ENCODE data around the gene AGR2. TPM values are rescaled to one million over a fixed set of nuclear protein-coding genes. Genes with fewer than 3 reads are reported as not detected.

The AGR2 gene
- total and polyA plus RNA-seq, 8 donors, result 63.2 to 376 (median 104) TPM

DNA sequence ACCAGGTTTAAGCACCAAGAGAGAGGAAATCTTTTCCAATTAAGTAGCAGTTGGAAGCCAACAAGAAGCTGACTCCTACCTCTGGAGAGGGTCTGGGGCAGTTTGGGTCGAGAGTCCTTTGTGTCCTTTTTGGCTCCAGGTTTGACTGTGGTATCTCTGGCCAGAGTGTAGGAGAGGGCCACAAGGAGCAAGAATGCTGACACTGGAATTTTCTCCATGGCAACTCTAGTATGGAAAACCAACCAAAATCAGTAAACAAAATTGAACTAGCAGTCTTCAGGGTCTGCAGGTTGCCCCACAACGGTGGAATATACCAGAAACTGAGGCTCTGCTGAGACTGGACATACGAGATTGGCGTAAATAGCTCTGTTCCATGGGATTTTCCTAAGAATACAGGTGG is 3.2 kb downstream of the AGR2 start:
- peaks cover 0 to 1% of the 10 kb centered on the region in 2 donors for H3K36me3 ChIP-seq
- ATAC-seq (peak; percentile 9), DNase-seq (no peak)
- no peak for TF ChIP-seq CTCF (IDR thresholded peaks at IDR 0.05)
- H3K9me3 ChIP-seq, result no peaks in the 10 kb centered on the region
- no peaks in the 10 kb centered on the region for H3K4me1 ChIP-seq
- intact Hi-C loops (cut with DNase I), result no loop called here
- no peaks in the 10 kb centered on the region for H3K27me3 ChIP-seq
- no peak overlapping the region for H3K4me3 ChIP-seq
- H3K27ac ChIP-seq, result no peak overlapping the region

DNA sequence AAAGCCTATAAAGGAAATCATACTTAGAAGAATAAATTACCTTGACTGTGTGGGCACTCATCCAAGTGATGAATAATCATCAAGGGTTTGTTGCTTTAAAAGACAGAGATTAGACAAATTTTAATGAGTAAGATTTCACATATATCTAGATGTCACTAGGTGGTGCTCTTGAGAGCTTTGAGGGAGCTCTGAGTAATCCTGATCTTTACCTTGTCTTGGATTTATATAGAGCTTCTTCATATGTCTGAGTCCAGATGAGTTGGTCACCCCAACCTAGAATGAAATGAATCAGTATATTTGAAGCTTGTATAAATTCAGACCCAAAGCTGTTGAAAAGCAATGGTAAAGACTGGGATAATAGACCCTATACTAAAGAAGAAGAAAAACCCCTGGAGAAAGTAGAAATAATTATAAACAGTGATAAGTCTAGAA is 3.7 kb downstream of the AGR2 start:
- ATAC-seq (peak; percentile 67), DNase-seq (peak in 1 of 4 donors; percentile 24)
- peak; percentile 16 to 37 for TF ChIP-seq CTCF (IDR thresholded peaks at IDR 0.05)
- intact Hi-C loops (cut with DNase I), result no loop called here
- Histone ChIP-seq H3K4me1 (no peaks in the 10 kb centered on the region), H3K36me3 (peaks cover 0 to 4% of the 10 kb centered on the region in 2 donors), H3K9me3 (no peaks in the 10 kb centered on the region), H3K27ac (no peak overlapping the region), H3K4me3 (no peak overlapping the region), H3K27me3 (no peaks in the 10 kb centered on the region)

DNA sequence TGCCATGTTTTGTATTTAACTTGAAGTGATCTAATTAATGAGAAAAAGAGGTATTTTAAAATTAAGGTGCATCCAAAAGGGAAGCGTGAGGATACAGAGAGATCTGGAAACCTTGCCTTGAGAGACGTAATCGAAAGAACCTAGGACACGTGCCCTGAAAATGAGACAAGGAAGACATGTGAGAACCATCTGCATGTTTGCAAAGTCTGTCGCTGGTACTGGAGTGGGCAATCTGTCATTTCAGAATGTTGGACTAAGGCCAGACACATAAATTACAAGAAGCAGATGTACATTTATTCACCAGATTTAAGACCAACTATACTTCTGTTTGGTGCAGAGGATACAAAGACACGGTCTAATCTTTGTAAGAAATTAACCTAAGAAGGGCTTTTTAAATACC is 9.2 kb downstream of the AGR2 start:
- no peak for ATAC-seq

DNA sequence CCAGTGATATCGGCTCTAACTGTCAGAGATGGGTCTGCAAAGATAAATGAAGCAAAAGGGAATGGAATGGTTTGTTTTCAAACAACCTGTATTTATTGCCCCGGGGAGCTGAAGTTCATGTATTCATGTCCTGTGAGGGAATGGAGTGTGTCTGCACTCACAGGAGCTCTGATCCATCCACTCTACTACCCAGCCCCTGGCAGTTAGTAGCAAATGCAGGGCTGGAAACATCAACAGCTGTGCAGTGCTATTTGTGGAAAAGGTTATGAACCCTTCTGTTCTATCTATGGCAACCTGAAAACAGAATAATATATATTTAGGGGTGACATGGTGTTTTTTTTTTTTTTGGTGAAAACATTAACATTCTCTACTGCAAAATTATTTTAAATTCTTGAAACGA is 9.8 kb downstream of the AGR2 start:
- Histone ChIP-seq H3K36me3 (peaks cover 0 to 4% of the 10 kb centered on the region in 2 donors), H3K27me3 (no peaks in the 10 kb centered on the region), H3K27ac (no peak overlapping the region), H3K9me3 (no peaks in the 10 kb centered on the region), H3K4me1 (no peaks in the 10 kb centered on the region), H3K4me3 (no peak overlapping the region)
- intact Hi-C loops (cut with DNase I), result no loop called here
- TF ChIP-seq CTCF (IDR thresholded peaks at IDR 0.05), result no peak
- ATAC-seq (no peak), DNase-seq (no peak)

More for the DNA sequence above, 9.2 kb downstream of the AGR2 start:
- Histone ChIP-seq H3K4me3 (no peak overlapping the region), H3K27ac (no peak overlapping the region), H3K36me3 (peaks cover 0 to 4% of the 10 kb centered on the region in 2 donors), H3K27me3 (no peaks in the 10 kb centered on the region), H3K4me1 (no peaks in the 10 kb centered on the region), H3K9me3 (no peaks in the 10 kb centered on the region)
- no peak for TF ChIP-seq CTCF (IDR thresholded peaks at IDR 0.05)
- intact Hi-C loops (cut with DNase I), result no loop called here
- no peak for DNase-seq

- Histone ChIP-seq H3K27me3 (no peaks in the 10 kb centered on the region), H3K36me3 (peaks cover 0 to 4% of the 10 kb centered on the region in 2 donors), H3K27ac (no peak overlapping the region), H3K9me3 (no peaks in the 10 kb centered on the region), H3K4me3 (no peak overlapping the region), H3K4me1 (no peaks in the 10 kb centered on the region)
- no peak for TF ChIP-seq CTCF (IDR thresholded peaks at IDR 0.05)
- ATAC-seq (no peak), DNase-seq (no peak)
- intact Hi-C loops (cut with DNase I), result no loop called here
Observed at GRCh38 chr7:16791905-16792698, 12.7 kb downstream of the AGR2 start.
